MM.1S (cell line): ENCODE results near the gene TMCO6.

ENCODE experiments used
- DNase-seq: peaks from one replicate; pipeline ENCODE4 v3.0.0-alpha.2; 2015
- H2AFZ ChIP-seq: fragments of 300-600 bp; sonication (generic); 2 replicates; pipeline ENCODE4 v1.6.0; 2016; ENCODE audit warnings: antibody characterized with exemption, low read length
- H3F3A ChIP-seq: fragments of 300-600 bp; sonication (generic); 2 replicates; pipeline ENCODE4 v1.6.1; 2016; ENCODE audit warnings: mild to moderate bottlenecking, antibody characterized with exemption, low read length, moderate library complexity, mixed read lengths; ENCODE audit not compliant: insufficient read depth
- H3K27ac ChIP-seq: fragments of 300-600 bp; sonication (generic); 2 replicates; pipeline ENCODE4 v1.5.1; 2016; ENCODE audit warnings: mild to moderate bottlenecking, low read length
- H3K27me3 ChIP-seq: fragments of 300-600 bp; sonication (generic); replicated peaks from 2 replicates; pipeline ENCODE4 v1.6.0; 2016; ENCODE audit warnings: low read length; ENCODE audit not compliant: insufficient read depth
- H3K36me3 ChIP-seq: fragments of 300-600 bp; sonication (generic); replicated peaks from 2 replicates; pipeline ENCODE4 v1.6.1; 2016; ENCODE audit warnings: mild to moderate bottlenecking, low read length, mixed read lengths; ENCODE audit not compliant: insufficient read depth
- H3K4me1 ChIP-seq: fragments of 300-600 bp; sonication (generic); 2 replicates; pipeline ENCODE4 v1.6.1; 2016; ENCODE audit warnings: low read length, mixed read lengths
- H3K4me2 ChIP-seq: fragments of 300-600 bp; sonication (generic); 2 replicates; pipeline ENCODE4 v1.6.0; 2016; ENCODE audit warnings: low read depth, low read length
- H3K4me3 ChIP-seq: fragments of 300-600 bp; sonication (generic); 2 replicates; pipeline ENCODE4 v1.5.1; 2016; ENCODE audit warnings: low read length, mixed read lengths
- H3K79me2 ChIP-seq: fragments of 300-600 bp; sonication (generic); 2 replicates; pipeline ENCODE4 v1.6.1; 2016; ENCODE audit warnings: mixed run types, low read length, mixed read lengths
- H3K9ac ChIP-seq: fragments of 300-600 bp; sonication (generic); 2 replicates; pipeline ENCODE4 v1.6.1; 2016; ENCODE audit warnings: low read length, mixed read lengths
- H3K9me2 ChIP-seq: fragments of 300-600 bp; sonication (generic); replicated peaks from 2 replicates; pipeline ENCODE4 v1.6.1; 2016; ENCODE audit warnings: mild to moderate bottlenecking, low read length, mixed read lengths; ENCODE audit not compliant: insufficient read depth
- H3K9me3 ChIP-seq: fragments of 300-600 bp; sonication (generic); replicated peaks from 2 replicates; pipeline ENCODE4 v1.6.1; 2016; ENCODE audit warnings: mild to moderate bottlenecking, low read length, mixed read lengths; ENCODE audit not compliant: insufficient read depth
- H4K20me1 ChIP-seq: fragments of 300-600 bp; sonication (generic); 2 replicates; pipeline ENCODE4 v1.6.1; 2016; ENCODE audit warnings: mild to moderate bottlenecking, low read length, moderate library complexity, mixed read lengths; ENCODE audit not compliant: insufficient read depth
- EZH2 ChIP-seq: fragments of 300-600 bp; sonication (generic); optimal IDR thresholded peaks from 2 replicates; pipeline ENCODE3; 2017; ENCODE audit warnings: low read depth, mild to moderate bottlenecking, antibody characterized with exemption, low read length, mixed read lengths
- EZH2phosphoT487 ChIP-seq: fragments of 300-600 bp; sonication (generic); IDR thresholded peaks from 2 replicates; pipeline ENCODE4 v1.6.1; 2018; ENCODE audit warnings: antibody characterized with exemption, low read length
- TF ChIP-seq, protein P1 (sequence below): fragments of 300-600 bp; sonication (generic); IDR thresholded peaks from 2 replicates; pipeline ENCODE4 v1.5.1; 2016; ENCODE audit warnings: antibody characterized with exemption, low read length, mixed read lengths

The TMCO6 gene

DNA sequence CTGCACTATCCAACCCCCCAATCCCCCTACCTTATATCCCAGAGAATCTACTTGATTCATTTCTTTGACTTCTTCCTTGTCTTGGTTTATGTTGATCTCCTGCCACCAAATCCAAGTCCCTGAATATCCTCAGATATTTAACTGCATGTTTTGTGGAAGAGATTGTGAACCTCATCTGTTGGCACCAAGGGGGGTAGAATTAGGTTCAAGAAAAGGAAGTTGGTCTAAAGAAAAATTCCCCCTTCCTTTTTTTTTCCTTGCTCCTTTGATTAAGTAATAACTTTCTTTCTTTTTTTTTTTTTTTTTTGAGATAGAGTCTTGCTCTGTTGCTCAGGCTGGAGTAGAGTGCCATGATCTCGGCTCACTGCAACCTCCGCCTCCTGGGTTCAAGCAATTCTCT lies 5.8 kb upstream of the TMCO6 start:
- no peak overlapping the region for H3K4me3 ChIP-seq

DNA sequence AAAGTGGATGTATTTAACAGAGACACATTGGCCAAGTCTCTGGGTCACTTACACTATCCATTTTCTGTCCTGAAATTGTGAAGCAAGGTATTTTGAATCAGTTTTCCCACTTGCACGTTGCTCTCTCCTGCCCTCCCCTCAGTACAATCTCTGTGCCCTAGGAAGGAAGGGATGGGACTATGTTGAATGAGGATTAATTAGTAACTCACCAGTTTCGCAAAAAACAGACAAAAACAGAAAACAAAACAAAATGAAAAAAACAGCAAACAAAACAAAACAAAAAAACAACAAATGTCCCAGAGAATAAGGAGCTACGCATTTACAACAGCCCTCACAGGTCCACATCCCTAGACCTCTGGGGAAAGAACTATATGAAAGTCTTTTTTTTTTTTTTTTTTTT lies 5.1 kb upstream of the TMCO6 start:
- Histone ChIP-seq H3K27ac (no peak overlapping the region), H3K9me2 (no peaks in the 10 kb centered on the region), H3K9ac (no peak overlapping the region), H3K4me3 (no peak overlapping the region), H2AFZ (no peak overlapping the region), H3K27me3 (0 out of 2 replicates have a peak, but pooled peaks cover 6% of the 10 kb centered on the region), H3K79me2 (no peaks in the 10 kb centered on the region), H3K36me3 (no peaks in the 10 kb centered on the region), H3F3A (peaks cover 8% of the 10 kb centered on the region), H4K20me1 (no peaks in the 10 kb centered on the region), H3K4me1 (0 out of 2 replicates have a peak, but pooled peaks cover 2% of the 10 kb centered on the region), H3K4me2 (no peak overlapping the region), H3K9me3 (no peaks in the 10 kb centered on the region)
- DNase-seq = no peak
- no peak for TF ChIP-seq EZH2
- no peak for TF ChIP-seq EZH2phosphoT487
- TF ChIP-seq, protein P1, sequence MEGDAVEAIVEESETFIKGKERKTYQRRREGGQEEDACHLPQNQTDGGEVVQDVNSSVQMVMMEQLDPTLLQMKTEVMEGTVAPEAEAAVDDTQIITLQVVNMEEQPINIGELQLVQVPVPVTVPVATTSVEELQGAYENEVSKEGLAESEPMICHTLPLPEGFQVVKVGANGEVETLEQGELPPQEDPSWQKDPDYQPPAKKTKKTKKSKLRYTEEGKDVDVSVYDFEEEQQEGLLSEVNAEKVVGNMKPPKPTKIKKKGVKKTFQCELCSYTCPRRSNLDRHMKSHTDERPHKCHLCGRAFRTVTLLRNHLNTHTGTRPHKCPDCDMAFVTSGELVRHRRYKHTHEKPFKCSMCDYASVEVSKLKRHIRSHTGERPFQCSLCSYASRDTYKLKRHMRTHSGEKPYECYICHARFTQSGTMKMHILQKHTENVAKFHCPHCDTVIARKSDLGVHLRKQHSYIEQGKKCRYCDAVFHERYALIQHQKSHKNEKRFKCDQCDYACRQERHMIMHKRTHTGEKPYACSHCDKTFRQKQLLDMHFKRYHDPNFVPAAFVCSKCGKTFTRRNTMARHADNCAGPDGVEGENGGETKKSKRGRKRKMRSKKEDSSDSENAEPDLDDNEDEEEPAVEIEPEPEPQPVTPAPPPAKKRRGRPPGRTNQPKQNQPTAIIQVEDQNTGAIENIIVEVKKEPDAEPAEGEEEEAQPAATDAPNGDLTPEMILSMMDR = no peak

More for the DNA sequence above, 5.8 kb upstream of the TMCO6 start:
- Histone ChIP-seq H3F3A (peaks cover 8% of the 10 kb centered on the region), H4K20me1 (no peaks in the 10 kb centered on the region), H3K9me2 (no peaks in the 10 kb centered on the region), H3K9me3 (no peaks in the 10 kb centered on the region), H3K4me2 (peak overlapping the region; percentile 88; the same call in 1 of the 2 replicates), H2AFZ (no peak overlapping the region), H3K27ac (no peak overlapping the region), H3K27me3 (0 out of 2 replicates have a peak, but pooled peaks cover 6% of the 10 kb centered on the region), H3K9ac (no peak overlapping the region), H3K4me1 (0 out of 2 replicates have a peak, but pooled peaks cover 2% of the 10 kb centered on the region), H3K79me2 (no peaks in the 10 kb centered on the region), H3K36me3 (no peaks in the 10 kb centered on the region)
- TF ChIP-seq, protein P1 = no peak
- TF ChIP-seq EZH2phosphoT487 = no peak
- TF ChIP-seq EZH2 = no peak
- no peak for DNase-seq

DNA sequence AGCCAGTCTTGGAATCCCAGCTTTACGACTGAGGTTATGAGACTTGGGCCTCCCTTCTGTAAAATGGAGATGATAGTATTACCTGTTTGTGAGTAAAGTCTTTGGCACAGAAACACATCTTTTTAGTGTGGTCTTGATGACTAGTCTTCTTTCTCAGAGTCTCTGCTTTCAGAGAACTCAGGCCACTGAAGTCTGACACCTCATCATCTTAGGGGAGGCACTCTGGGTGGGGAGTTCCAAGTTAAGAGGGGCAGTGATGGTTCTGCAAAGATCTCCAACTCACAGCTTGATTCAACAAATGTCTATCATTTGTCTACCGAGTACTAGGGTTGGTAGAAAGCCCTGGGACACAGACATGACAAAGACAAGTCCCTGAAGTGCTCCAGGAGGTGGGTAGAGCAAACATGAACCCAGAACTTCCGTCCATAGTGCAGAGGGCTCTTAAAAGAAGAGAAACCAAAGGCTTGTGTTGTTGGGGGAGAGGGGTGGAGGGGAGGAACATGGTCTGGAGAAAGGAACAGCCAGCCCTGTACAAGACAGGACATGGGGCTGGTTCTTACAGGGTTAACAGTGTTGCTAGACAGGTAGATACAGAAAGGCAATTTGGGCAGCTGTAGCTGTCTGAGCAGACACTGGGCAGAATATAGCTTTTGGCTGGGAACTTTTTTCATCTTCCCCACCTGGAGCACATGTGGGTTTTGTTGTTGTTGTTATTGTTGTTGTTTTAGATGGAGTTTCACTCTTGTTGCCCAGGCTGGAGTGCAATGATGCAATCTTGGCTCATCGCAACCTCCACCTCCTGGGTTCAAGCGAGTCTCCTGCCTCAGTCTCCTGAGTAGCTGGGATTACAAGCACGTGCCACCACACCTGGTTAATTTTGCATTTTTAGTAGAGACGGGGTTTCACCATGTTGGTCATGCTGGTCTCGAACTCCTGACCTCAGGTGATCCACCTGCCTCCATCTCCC lies 3.7 kb upstream of the TMCO6 start:
- no peaks in the 10 kb centered on the region for H4K20me1 ChIP-seq
- H3K9ac ChIP-seq = no peak overlapping the region
- no peaks in the 10 kb centered on the region for H3K9me2 ChIP-seq
- H3K79me2 ChIP-seq = peaks cover 8% of the 10 kb centered on the region; the same call in 1 of the 2 replicates
- H3F3A ChIP-seq = peaks cover 8% of the 10 kb centered on the region
- H3K4me3 ChIP-seq = no peak overlapping the region
- no peaks in the 10 kb centered on the region for H3K9me3 ChIP-seq
- no peak overlapping the region for H3K27ac ChIP-seq
- TF ChIP-seq, protein P1 = no peak
- no peak overlapping the region for H3K4me2 ChIP-seq
- peaks cover 7% of the 10 kb centered on the region; the same call in 1 of the 2 replicates for H3K4me1 ChIP-seq
- 0 out of 2 replicates have a peak, but pooled peaks cover 6% of the 10 kb centered on the region for H3K27me3 ChIP-seq
- no peak for DNase-seq
- H2AFZ ChIP-seq = 0 out of 2 replicates have a peak overlapping the region, but pooled peaks have one; percentile 23
- H3K36me3 ChIP-seq = no peaks in the 10 kb centered on the region
